Astrocyte of the spinal cord (primary cell): ENCODE data around the gene TSPAN4.

Experiments
- DNase-seq: peaks from one replicate; pipeline ENCODE4 v3.0.0; 2011; ENCODE audit warnings: low read depth, low spot score
- H3K4me3 ChIP-seq: 2 replicates; pipeline ENCODE4 v1.5.1; 2011; ENCODE audit warnings: low read depth, mild to moderate bottlenecking, low read length, moderate library complexity
- in situ Hi-C: cut with HindIII; loops from 2 replicates; pipeline ENCODE4 v1.10.0; 2017; ENCODE audit warnings: low sequenced_read_pairs
- TF ChIP-seq, protein P1 (sequence below): IDR thresholded peaks from 2 replicates; pipeline ENCODE4 v1.5.1; 2012; ENCODE audit warnings: low read depth, mild to moderate bottlenecking, low read length, inconsistent platforms

TSPAN4 gene

GRCh38 chr11:868394-868793, 25.7 kb downstream of the TSPAN4 start:
- DNase-seq: no peak
- no peak overlapping the region for H3K4me3 ChIP-seq
- in situ Hi-C loops: no loop called here
- TF ChIP-seq, protein P1, sequence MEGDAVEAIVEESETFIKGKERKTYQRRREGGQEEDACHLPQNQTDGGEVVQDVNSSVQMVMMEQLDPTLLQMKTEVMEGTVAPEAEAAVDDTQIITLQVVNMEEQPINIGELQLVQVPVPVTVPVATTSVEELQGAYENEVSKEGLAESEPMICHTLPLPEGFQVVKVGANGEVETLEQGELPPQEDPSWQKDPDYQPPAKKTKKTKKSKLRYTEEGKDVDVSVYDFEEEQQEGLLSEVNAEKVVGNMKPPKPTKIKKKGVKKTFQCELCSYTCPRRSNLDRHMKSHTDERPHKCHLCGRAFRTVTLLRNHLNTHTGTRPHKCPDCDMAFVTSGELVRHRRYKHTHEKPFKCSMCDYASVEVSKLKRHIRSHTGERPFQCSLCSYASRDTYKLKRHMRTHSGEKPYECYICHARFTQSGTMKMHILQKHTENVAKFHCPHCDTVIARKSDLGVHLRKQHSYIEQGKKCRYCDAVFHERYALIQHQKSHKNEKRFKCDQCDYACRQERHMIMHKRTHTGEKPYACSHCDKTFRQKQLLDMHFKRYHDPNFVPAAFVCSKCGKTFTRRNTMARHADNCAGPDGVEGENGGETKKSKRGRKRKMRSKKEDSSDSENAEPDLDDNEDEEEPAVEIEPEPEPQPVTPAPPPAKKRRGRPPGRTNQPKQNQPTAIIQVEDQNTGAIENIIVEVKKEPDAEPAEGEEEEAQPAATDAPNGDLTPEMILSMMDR: no peak

GRCh38 chr11:868802-869201, 26.1 kb downstream of the TSPAN4 start:
- in situ Hi-C loops: no loop called here
- DNase-seq: no peak
- TF ChIP-seq, protein P1: no peak
- no peak overlapping the region for H3K4me3 ChIP-seq

GRCh38 chr11:869399-870126, 26.9 kb downstream of the TSPAN4 start:
- H3K4me3 ChIP-seq: no peak overlapping the region
- in situ Hi-C loops: no loop called here
- TF ChIP-seq, protein P1: no peak
- no peak for DNase-seq

- in situ Hi-C loops: no loop called here
Observed at GRCh38 chr11:870127-870413, 27.4 kb downstream of the TSPAN4 start.

DNA sequence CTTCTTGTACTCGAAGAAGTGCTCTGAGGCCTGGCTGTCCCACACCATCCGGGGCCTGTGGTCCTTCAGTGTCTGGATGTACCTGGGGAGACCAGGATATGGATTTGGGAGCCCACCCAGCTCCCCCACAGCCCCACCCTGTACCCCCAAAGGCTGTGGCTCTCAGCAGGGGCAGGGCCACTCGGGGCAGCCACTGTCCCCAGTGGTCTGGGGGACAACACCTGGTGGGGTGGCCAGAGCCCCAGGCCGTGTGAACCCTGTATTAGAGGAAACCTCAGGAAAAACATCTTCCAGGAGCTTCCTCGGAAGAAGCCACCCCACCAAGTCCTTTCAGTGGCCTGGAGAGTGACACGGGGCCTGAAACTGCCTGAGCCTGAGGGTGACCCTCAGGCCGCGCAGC, 27.8 kb downstream of the TSPAN4 start:
- H3K4me3 ChIP-seq: no peak overlapping the region
- no peak for DNase-seq
- in situ Hi-C loops: no loop called here
- TF ChIP-seq, protein P1: no peak

More at GRCh38 chr11:870127-870413, 27.4 kb downstream of the TSPAN4 start:
- TF ChIP-seq, protein P1: peak; percentile 34
- no peak overlapping the region for H3K4me3 ChIP-seq
- no peak for DNase-seq

DNA sequence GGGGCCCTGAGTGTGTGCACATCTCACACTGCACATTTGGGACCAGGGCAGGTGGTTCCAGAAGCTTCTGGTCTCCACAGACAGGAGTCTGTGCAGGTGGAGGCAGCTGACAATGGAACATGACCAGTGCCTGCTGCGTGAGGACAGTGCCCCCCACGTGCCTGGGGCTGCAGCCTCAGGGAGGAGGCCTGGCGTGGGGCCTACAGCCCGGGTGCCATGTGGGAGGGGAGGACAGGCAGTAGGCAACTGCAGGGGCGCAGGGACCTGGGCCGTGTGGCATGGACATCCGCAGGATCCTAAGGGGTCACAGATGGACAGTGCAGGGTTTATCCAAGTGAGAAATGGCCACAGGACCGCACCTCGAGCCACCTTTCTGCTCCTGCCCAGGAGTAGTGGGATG, 28.8 kb downstream of the TSPAN4 start:
- no peak for DNase-seq
- in situ Hi-C loops: no loop called here
- TF ChIP-seq, protein P1: no peak
- H3K4me3 ChIP-seq: no peak overlapping the region
